ENCODE results near the gene BICDL1. TPM values are rescaled to one million over a fixed set of nuclear protein-coding genes. Genes with fewer than 3 reads are reported as not detected.

BICDL1 gene
- total RNA-seq, 1 donor from 2014 or later, result 2.8 TPM

- TF ChIP-seq, protein P1, sequence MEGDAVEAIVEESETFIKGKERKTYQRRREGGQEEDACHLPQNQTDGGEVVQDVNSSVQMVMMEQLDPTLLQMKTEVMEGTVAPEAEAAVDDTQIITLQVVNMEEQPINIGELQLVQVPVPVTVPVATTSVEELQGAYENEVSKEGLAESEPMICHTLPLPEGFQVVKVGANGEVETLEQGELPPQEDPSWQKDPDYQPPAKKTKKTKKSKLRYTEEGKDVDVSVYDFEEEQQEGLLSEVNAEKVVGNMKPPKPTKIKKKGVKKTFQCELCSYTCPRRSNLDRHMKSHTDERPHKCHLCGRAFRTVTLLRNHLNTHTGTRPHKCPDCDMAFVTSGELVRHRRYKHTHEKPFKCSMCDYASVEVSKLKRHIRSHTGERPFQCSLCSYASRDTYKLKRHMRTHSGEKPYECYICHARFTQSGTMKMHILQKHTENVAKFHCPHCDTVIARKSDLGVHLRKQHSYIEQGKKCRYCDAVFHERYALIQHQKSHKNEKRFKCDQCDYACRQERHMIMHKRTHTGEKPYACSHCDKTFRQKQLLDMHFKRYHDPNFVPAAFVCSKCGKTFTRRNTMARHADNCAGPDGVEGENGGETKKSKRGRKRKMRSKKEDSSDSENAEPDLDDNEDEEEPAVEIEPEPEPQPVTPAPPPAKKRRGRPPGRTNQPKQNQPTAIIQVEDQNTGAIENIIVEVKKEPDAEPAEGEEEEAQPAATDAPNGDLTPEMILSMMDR (IDR thresholded peaks at IDR 0.05; ENCODE audit: unreplicated experiment), result no peak
- DNase-seq (ENCODE audit: low spot score), result no peak
- no peak overlapping the region for H3K27ac Mint-ChIP-seq (ENCODE audit: unreplicated experiment)
- no peak overlapping the region for H3K4me3 Mint-ChIP-seq (ENCODE audit: unreplicated experiment)
- peaks cover 13% of the 10 kb centered on the region for H3K36me3 Mint-ChIP-seq (ENCODE audit: low read depth, unreplicated experiment)
- no peaks in the 10 kb centered on the region for H3K9me3 Mint-ChIP-seq (ENCODE audit: unreplicated experiment)
- peaks cover 10% of the 10 kb centered on the region for H3K4me1 Mint-ChIP-seq (ENCODE audit: unreplicated experiment)
- peaks cover 17% of the 10 kb centered on the region for H3K27me3 Mint-ChIP-seq (ENCODE audit: unreplicated experiment)
These were observed 100.1 kb downstream of the BICDL1 start for GRCh38 chr12:120089105-120089504.

GRCh38 chr12:120089796-120090195 is 100.8 kb downstream of the BICDL1 start:
- Mint-ChIP-seq H3K27ac (ENCODE audit: unreplicated experiment) (no peak overlapping the region), H3K36me3 (ENCODE audit: low read depth, unreplicated experiment) (peaks cover 13% of the 10 kb centered on the region), H3K4me3 (ENCODE audit: unreplicated experiment) (no peak overlapping the region), H3K27me3 (ENCODE audit: unreplicated experiment) (peaks cover 18% of the 10 kb centered on the region), H3K9me3 (ENCODE audit: unreplicated experiment) (no peaks in the 10 kb centered on the region), H3K4me1 (ENCODE audit: unreplicated experiment) (peaks cover 10% of the 10 kb centered on the region)
- DNase-seq (ENCODE audit: low spot score), result no peak
- TF ChIP-seq, protein P1 (IDR thresholded peaks at IDR 0.05; ENCODE audit: unreplicated experiment), result no peak

- H3K27me3 Mint-ChIP-seq (ENCODE audit: unreplicated experiment), result peaks cover 18% of the 10 kb centered on the region
- H3K36me3 Mint-ChIP-seq (ENCODE audit: low read depth, unreplicated experiment), result peaks cover 13% of the 10 kb centered on the region
- H3K4me1 Mint-ChIP-seq (ENCODE audit: unreplicated experiment), result peaks cover 10% of the 10 kb centered on the region
- TF ChIP-seq, protein P1 (IDR thresholded peaks at IDR 0.05; ENCODE audit: unreplicated experiment), result no peak
- no peak for DNase-seq (ENCODE audit: low spot score)
- no peaks in the 10 kb centered on the region for H3K9me3 Mint-ChIP-seq (ENCODE audit: unreplicated experiment)
- H3K4me3 Mint-ChIP-seq (ENCODE audit: unreplicated experiment), result no peak overlapping the region
- no peak overlapping the region for H3K27ac Mint-ChIP-seq (ENCODE audit: unreplicated experiment)
These were observed 101.2 kb downstream of the BICDL1 start for GRCh38 chr12:120090206-120090605.

- Mint-ChIP-seq H3K36me3 (ENCODE audit: low read depth, unreplicated experiment) (peaks cover 13% of the 10 kb centered on the region), H3K27me3 (ENCODE audit: unreplicated experiment) (peaks cover 18% of the 10 kb centered on the region), H3K27ac (ENCODE audit: unreplicated experiment) (no peak overlapping the region), H3K9me3 (ENCODE audit: unreplicated experiment) (no peaks in the 10 kb centered on the region), H3K4me1 (ENCODE audit: unreplicated experiment) (peaks cover 10% of the 10 kb centered on the region), H3K4me3 (ENCODE audit: unreplicated experiment) (no peak overlapping the region)
- DNase-seq (ENCODE audit: low spot score), result no peak
- TF ChIP-seq, protein P1 (IDR thresholded peaks at IDR 0.05; ENCODE audit: unreplicated experiment), result no peak
These were observed 101.7 kb downstream of the BICDL1 start for GRCh38 chr12:120090626-120091295.

- H3K4me1 Mint-ChIP-seq (ENCODE audit: unreplicated experiment), result peaks cover 11% of the 10 kb centered on the region
These were observed 102.5 kb downstream of the BICDL1 start for GRCh38 chr12:120091371-120092090.

More at GRCh38 chr12:120091371-120092090, 102.5 kb downstream of the BICDL1 start:
- DNase-seq (ENCODE audit: low spot score), result no peak
- H3K27ac Mint-ChIP-seq (ENCODE audit: unreplicated experiment), result peak overlapping the region; percentile 44
- H3K9me3 Mint-ChIP-seq (ENCODE audit: unreplicated experiment), result no peaks in the 10 kb centered on the region
- peaks cover 18% of the 10 kb centered on the region for H3K27me3 Mint-ChIP-seq (ENCODE audit: unreplicated experiment)
- TF ChIP-seq, protein P1 (IDR thresholded peaks at IDR 0.05; ENCODE audit: unreplicated experiment), result no peak
- peak overlapping the region; percentile 10 for H3K4me3 Mint-ChIP-seq (ENCODE audit: unreplicated experiment)
- peaks cover 13% of the 10 kb centered on the region for H3K36me3 Mint-ChIP-seq (ENCODE audit: low read depth, unreplicated experiment)

Measured in endothelial cell (in vitro differentiated cells).